ENCODE data around the gene YPEL1.
"Not testable (repeated sequence)": the region's sequence is repeated elsewhere in the genome, so short reads cannot be mapped to it uniquely, and the experiment has no call there.

The YPEL1 gene

DNA sequence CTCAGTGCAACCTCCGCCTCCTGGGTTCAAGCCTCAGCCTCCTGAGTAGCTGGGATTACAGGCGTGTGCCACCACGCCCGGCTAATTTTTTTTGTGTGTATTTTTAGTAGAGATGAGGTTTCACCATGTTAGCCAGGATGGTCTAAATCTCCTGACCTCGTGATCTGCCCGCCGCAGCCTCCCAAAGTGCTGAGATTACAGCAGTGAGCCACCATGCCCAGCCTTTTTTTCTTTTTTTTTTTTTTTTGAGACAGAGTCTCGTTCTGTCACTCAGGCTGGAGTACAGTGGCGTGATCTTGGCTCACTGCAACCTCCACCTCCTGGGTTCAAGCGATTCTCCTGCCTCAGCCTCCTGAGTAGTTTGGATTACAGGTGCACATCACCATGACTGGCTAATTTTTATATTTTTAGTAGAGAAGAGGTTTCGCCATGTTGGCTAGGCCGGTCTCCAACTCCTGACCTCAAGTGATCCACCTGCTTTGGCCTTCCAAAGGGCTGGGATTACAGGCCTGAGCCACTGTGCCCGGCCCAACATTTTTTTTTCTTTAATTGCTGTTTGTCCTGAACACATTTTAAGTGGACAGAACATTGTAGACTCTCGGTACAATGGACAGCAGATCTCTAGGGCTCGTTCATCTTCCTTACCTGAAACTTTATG lies 14.3 kb downstream of the YPEL1 start:
- not testable (repeated sequence) for DNase-seq (ENCODE audit: low read depth)

DNA sequence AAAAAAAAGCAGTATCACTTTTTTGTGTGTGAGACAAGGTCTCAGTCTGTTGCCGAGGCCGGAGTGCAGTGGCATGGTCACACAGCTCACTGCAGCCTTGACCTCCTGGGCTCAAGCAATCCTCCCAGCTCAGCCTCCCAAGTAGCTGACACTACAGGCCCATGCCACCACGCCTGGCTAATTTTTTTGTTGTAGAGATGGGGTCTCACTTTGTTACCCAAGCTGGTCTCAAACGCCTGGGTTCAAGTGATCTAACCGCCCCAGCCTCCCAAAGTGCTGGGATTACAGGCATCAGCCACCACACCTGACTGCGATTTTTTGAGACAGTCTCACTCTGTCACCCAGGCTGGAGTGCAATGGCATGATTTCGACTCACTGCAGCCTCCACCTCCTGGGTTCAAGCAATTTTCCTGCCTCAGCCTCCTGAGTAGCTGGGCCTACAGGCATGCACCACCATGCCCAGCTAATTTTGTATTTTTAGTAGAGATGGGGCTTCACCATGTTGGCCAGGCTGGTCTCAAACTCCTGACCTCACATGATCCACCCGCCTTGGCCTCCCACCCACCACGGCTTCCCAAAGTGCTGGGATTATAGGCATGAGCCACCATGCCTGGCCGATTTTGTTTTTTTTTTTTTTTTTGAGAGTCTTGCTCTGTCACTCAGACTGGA lies 15.3 kb downstream of the YPEL1 start:
- DNase-seq (ENCODE audit: low read depth): not testable (repeated sequence)

DNA sequence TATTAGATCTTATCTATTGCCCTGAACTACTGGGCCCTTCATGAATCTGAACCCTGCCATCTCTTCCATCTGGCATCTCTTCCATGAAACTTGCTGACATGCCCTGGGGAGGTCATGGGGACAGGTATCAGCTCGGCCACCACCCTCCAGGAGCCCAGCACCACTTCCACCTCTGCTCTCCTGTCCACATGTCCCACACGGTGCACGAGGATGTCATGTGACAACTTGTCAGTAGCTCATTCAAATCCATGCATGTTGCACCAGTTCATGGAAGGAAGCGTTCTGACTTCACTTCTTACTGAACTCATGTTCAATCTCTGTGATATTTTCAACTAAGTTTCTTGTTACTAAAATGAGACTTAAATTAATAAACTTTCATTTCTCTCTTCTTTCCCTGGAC lies 16.6 kb downstream of the YPEL1 start:
- DNase-seq (ENCODE audit: low read depth): no peak

DNA sequence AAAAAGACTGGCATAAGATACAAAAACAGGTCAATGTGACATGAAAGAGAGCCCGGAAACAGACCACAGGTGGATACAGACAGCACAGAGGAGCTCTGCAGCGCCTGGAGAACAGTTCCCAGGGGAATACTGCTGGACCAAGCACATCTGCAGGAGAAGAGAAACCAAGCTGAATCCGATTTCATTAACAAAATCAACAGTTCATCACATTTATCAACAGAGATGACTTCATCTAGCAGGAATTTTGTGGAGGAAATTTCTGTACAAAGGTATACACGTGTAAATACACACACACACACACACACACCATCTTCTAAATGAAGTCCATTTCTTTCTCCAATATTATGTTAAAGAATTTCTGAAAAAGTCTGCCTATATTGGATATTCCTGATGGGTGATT lies 17.1 kb downstream of the YPEL1 start:
- no peak for DNase-seq (ENCODE audit: low read depth)

DNA sequence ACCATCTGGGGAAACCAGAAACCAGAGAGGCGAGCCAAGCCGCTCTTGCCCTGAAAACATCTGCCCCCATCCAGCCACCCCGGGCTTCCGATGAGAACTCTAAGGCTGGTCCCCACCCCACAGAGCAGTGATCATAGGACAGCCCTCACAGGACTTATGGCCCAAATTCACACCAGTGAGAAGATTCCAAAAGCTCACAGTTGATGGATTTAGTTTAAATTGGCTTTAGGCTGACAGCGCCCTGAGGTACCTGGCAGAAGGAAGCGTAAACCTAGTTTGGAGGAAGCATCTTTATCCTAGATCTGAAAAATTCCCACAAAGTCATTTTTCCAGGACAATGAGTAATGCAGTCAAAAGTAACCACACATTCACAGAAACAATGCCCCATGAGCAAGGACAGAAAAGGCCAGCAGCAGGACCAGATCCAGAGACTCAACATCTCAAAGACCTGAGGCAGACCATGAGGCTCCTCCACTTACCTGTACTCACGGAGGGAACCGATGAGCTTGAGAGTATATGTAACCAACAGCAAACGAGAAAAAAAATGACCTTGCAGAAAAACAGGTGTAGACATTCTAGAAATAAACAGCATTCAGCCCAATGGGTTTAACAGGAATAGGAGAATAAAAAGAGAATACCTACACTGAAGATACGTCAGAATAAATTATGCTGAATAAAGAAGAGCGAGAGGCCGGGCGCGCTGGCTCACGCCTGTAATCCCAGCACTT lies 19.0 kb downstream of the YPEL1 start:
- DNase-seq (ENCODE audit: low read depth): not testable (repeated sequence)

DNA sequence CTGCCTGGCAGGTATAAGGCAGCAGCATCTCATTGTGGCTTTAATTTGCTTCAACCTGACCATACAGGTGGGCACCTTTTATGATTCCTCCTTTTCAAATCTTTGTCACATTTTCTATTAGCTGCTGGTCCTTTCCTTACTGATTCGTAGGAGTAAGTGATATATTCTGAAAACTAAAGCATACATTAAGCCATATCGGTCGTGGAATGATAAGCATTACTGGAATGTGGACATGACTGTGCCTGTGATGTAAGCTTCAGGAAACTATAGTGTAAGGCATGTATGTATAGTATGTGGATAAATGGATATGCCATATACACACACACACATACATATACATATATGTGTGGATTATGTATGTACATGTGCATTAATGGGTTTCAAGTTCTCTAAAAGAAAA lies 20.8 kb downstream of the YPEL1 start:
- peak; percentile 63 for DNase-seq (ENCODE audit: low read depth)

DNA sequence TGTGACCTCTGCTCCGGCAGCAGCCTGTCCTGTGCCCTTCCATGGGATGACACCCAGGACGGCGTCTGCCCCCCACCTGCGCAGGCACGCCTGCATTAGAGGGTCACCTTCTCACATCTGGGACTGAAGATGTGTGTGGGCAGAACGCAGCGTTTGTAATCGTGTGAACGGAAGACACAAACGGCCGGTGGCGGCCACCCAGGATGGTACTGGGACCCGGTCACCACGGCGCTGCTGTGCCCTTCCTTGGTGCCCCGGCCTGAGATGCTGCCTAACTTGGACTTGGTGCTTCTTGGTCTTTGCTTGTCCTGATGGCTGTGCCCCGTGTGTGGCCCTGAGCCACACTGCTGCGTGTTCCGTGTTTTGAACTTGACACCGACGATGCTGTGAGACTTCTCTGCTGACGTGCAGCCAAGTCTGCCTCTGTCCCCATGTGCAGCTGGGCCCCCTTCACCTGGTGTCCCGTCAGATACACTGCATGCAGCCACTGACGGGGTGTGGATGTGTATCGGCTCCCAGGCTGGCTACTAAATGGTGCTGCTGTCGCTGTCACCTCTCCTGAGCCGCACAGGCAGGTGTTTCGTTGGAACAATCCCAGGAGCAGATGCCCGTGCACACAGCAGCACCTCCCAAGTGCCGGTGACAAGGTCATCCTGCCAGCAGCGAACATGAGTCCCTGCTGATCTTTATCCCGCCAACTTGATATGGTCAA lies 21.4 kb downstream of the YPEL1 start:
- DNase-seq (ENCODE audit: low read depth): no peak

DNA sequence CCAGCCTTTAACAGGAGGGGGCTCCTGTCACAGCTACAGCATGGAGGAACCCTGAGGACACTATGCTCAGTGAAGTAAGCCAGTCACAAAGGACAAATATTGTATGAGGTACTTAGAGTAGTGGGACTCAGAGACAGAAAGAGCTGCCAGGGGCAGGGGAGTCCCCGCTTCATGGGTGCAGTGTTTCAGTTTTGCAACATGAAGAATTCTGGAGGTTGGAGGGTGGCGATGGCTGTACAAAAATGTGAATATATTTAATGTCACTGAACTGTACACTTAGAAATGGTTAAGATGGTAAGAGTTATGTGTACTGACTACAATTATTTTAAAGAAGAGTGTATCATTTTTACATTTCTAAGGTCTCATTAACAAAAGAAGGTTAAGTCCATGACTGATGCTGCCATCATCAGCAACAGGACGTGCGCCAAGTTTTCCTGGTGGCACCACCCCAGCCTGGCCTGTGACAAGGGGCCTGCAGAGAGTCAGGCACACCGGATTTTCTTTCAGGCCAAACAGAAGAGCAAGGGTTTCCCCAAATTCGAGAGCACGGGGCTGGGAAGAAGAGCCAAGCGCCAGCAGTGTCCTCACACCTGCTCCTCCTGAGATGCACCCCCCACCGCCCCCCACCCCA lies 22.1 kb downstream of the YPEL1 start:
- DNase-seq (ENCODE audit: low read depth): no peak

DNA sequence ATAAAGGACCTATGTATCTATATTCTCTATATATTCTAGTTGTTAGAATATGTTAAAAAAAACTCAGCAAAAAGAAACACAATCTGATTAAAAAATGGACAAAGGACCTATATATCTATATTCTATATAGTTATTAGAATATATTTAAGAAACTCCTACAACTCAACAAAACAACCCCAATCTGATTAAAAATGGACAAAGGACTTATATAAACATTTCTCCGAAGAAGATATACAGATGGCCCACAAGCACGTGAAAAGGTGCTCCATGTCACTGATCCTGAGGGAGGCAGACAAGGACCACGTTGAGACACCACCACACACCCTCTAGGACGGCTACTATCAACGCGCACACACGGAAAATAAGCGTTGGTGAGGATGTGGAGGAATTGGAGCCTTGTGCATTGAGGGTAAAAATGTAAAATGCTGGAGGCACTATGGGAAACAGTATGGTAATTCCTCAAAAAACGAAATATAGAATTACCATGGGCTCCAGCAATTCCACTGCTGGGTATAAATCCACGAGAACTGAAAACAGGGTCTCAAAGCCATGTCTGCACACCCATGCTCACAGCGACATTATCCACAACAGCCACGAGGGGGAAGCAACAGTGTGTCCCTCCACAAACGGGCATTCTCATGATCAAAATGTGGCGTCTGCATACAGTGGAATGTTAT lies 22.7 kb downstream of the YPEL1 start:
- DNase-seq (ENCODE audit: low read depth): peak; percentile 43

DNA sequence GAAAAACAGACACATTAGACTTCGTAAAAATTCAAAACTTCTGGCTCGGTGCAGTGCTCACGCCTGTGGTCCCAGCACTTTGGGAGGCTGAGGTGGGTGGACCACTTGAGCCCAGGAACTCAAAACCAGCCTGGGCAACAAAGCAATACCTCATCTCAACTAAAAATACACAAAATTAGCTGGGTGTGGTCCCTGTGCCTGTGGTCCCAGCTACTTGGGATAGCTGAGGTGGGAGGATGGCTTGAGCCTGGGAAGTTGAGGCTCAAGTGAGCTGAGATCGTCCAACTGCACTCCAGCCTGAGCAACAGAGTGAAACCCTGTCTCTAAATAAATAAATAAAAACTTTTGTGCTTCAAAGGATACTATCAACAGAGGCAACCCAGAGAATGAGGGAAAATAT lies 23.7 kb downstream of the YPEL1 start:
- no peak for DNase-seq (ENCODE audit: low read depth)

DNA sequence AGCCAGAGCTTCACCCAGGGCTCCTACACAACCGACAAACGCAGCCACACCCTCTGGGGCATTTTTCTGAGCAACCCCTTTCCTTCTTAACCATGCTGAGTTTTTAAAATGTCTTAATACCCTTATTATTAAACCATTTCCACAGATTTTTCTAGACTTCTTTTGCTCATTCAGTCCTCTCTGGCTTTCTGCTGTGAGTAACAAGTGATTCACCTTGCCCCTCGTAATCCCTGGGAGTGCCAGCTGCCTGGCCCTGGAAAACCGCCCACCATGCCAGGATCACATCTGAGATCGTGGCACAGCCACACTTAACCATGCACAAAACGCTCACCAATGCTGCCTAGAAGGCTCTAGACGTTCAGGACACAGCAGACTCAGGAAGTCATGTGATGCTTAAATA lies 25.4 kb downstream of the YPEL1 start:
- DNase-seq (ENCODE audit: low read depth): no peak

DNA sequence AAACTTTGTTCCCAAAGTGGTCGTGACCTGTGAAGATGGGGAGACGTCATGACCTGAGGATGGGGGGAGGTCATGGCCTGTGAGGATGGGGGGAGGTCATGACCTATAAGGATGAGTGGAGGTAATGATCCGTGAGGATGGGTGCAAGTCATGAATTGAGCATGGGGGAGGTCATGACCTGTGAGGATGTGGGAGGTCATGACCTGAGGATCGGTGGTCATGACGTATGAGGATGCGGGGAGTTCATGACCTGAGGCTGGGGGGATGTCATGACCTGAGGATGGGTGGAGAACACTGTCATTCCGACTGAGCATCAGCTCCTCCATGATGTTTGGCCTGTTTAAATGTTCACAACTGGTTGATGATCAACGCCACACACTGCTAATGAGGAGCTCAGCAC lies 25.9 kb downstream of the YPEL1 start:
- no peak for DNase-seq (ENCODE audit: low read depth)

DNA sequence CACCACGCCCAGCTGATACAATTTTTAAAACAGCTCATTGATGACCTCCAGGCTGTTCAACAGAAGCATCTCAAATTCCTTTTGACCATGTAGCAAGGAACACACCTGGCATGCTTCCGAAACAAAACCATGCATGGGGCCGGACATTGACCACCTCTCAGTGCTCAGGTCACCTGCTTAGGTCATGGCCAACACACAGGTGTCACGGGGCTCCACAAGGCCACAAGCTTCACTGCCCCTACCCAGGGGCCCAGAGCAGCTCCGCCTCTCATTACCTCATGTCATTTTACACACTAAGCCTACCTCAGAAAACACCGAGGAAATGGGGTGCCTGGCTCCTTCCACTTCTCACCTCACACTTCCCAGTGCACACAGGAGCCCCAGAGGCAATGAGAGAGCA lies 26.6 kb downstream of the YPEL1 start:
- DNase-seq (ENCODE audit: low read depth): no peak

DNA sequence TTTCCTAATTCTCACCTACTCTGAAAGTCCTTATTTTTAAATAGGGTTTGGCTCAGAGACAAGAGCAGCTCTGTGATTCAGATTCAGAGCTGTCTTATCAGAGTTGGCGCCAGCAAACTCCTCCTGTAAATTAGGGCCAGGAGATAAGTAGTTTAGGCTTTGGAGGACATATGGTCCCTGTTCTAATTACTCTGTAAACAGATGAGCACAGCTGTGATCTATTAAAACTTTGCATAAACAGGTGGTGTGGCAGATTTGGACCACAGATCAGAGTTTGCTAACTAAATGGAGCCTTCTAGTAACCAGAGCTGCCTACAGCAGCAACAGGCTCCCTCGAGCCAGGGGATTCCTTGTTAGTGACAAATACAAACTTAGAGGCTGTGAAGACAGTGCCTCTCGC lies 27.9 kb downstream of the YPEL1 start:
- DNase-seq (ENCODE audit: low read depth): no peak

DNA sequence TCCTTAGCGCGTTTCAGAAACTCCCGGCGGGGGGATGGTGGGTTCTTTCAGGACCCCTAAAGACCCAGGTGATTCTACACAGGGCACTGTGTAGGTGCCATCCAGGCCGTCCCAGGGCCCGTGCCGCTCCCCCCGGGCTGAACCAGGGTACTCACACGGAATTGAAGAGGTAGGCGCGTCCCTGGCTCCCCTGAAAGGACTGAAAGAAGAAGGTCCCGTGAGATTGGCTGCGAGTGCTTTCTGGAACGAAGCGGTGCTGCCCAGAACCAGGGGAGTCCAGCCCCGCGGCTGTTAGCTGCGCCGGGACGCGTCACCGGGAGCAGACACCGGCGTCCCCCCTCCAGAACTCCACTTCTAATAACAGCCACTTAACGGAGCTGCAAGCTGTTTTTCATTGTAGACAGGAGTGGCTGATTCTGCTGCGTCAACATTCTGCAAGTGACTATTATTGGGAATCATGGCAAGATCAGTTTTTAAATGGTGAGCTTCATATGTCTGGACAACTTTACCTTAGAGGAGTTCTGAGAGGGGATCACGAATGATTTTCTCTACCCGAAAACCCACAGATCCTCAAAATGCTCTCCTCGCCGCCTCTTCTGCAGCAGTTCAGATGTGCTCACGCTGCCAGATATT lies 31.8 kb downstream of the YPEL1 start:
- no peak for DNase-seq (ENCODE audit: low read depth)

DNA sequence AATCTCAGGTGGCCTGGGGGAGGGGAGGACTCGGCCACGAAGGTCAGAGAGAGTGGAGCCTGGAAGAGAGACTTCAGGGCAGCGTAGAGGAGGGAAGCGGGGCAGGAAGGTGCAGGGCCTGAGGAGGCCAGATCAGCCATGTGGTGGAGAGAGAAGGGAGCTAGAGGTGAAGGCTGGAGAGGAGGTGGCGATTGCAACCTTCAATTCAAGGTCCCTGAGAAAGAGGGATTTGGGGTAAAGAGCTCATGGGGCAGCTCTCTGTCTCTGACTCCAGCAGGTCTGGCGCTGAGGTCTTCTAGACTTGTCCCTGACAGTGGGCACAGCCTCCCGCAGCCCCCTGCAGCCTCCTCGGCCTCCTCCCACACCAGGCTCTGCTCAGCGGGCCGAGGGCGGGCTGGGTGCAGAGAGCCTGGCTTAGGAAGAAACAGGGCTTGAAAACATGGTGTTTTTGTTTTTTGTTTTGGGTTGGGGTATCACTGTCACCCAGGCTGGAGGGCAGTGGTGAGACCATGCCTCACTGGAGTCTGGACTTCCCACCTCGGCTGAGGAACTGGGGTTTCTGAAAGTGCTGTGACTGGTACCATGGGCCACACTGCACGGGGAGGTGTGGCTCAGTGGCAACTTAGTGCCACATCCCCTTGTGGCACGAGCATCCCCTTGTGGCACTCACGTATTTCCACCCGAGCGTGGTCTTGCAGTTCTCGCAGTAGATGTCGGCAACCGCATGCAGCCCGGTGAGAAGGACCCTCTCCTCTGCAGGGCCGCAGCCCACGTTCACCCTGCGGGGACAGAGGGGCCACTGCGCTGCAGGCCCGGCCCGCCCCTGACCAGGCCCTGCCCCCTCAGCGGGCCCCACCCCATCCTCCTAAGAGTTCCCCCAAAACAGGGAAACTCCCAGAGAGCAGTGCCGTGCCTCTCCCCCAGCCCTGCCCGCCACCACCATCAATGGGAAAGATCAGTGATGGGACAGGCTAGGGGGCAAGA lies 32.6 kb downstream of the YPEL1 start:
- no peak for DNase-seq (ENCODE audit: low read depth)

DNA sequence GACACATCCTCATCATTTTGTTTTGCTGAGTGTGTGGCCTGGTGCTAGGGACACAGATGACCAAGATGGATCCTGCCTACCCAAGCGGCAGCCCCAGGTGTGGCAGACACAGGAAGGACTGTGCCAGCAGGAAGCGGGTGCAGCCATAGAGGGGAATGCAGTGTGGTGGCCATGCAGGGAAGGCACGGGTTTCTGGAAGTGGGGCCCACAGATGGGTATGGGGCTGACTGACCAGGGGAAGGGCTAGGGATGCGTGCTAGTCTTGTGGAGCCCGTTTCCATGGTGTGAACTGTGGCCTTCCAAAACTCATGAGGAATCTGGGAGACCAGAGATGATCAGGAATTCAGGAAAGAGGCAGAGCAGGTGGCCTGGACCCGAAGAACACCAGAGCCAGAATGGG lies 33.5 kb downstream of the YPEL1 start:
- no peak for DNase-seq (ENCODE audit: low read depth)

DNA sequence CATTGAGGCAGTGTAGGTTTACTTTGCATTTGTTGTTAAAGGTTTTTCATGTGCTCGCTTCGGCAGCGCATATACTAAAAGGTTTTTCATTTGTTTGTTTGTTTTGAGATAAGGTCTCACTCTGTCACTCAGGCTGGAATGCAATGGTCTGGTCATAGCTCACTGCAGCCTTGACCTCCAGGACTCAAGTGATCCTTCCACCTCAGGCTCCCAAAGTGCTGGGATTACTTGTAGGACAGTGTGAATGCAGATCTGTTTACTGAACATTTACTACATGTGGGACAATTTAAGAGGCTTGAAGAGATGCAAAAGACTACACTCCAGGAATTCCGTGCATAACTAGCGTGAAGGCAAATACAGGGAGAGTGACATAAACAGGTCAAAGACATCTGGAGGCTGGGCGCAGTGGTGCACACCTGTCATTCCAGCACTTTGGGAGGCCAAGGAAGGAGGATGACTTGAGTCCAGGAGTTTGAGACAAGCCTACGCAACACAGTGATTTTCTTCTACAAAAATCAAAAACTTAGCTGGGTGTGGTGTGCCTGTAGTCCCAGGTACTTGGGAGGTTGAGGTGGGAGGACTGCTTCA lies 34.1 kb downstream of the YPEL1 start:
- DNase-seq (ENCODE audit: low read depth): no peak

DNA sequence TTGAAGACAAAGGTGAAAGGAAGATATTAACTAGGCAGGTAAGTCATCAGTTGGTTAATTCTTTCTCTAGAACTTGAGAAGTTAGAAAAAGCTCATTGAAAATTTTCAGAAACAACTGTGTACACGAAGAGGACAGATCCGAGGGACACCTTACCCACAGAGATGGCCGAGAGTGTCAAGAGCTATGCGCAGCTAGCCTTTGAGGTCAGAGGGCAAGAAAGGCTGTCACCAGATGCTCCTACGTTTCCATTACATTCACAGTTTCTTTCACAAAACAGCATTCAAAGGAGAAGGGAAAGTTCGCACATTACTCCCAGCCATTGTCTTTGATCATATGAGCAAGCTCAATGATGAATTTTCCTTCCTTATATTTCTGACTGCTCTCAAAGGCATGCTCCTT lies 34.8 kb downstream of the YPEL1 start:
- DNase-seq (ENCODE audit: low read depth): no peak

DNA sequence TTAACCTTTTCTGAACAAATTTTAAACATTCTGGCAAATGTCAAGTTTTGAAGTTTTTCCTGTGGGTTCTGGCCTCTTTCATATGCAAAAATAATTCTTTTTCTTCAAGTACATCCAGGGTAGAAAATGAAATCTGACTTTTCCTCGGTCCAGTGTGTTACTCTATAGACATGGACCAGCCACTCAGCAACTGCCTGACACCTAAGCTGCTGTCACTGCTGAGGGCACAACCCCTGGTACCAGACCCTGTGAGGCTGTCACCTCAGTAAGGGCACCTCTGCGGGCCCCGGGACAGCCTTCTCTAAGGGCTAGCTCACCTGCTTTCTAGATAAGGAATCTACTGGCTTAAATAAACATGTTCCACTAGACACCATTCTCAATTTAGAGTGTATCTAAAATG lies 36.0 kb downstream of the YPEL1 start:
- DNase-seq (ENCODE audit: low read depth): no peak
